ENCODE data around the gene ABCC6.

Gene ABCC6

GRCh38 chr16:16122264-16122663 is 101.0 kb downstream of the ABCC6 start:
- no peak for TF ChIP-seq CTCF (IDR thresholded peaks at IDR 0.05; ENCODE audit: low read depth, low read length, missing control alignments)
- no peak for DNase-seq (ENCODE audit: low read depth)
- no peak overlapping the region for H3K4me3 ChIP-seq (ENCODE audit: low read depth, low read length)
- in situ Hi-C loops (cut with HindIII; ENCODE audit: low sequenced_read_pairs) = loop anchor here (5.0 kb wide), 1 partner anchor 90 kb away; no protein-coding TSS in a partner anchor

GRCh38 chr16:16121185-16121727 is 102.0 kb downstream of the ABCC6 start:
- no peak for DNase-seq (ENCODE audit: low read depth)
- H3K4me3 ChIP-seq (ENCODE audit: low read depth, low read length) = no peak overlapping the region
- in situ Hi-C loops (cut with HindIII; ENCODE audit: low sequenced_read_pairs) = loop anchor here (5.0 kb wide), 1 partner anchor 89 kb away; no protein-coding TSS in a partner anchor
- no peak for TF ChIP-seq CTCF (IDR thresholded peaks at IDR 0.05; ENCODE audit: low read depth, low read length, missing control alignments)

GRCh38 chr16:16120382-16121184 is 102.7 kb downstream of the ABCC6 start:
- no peak for DNase-seq (ENCODE audit: low read depth)
- no peak for TF ChIP-seq CTCF (IDR thresholded peaks at IDR 0.05; ENCODE audit: low read depth, low read length, missing control alignments)
- H3K4me3 ChIP-seq (ENCODE audit: low read depth, low read length) = no peak overlapping the region
- in situ Hi-C loops (cut with HindIII; ENCODE audit: low sequenced_read_pairs) = loop anchor here (5.0 kb wide), 1 partner anchor 88 kb away; no protein-coding TSS in a partner anchor

- DNase-seq (ENCODE audit: low read depth) = no peak
- no peak overlapping the region for H3K4me3 ChIP-seq (ENCODE audit: low read depth, low read length)
- in situ Hi-C loops (cut with HindIII; ENCODE audit: low sequenced_read_pairs) = loop anchor here (5.0 kb wide), 1 partner anchor 88 kb away; no protein-coding TSS in a partner anchor
- no peak for TF ChIP-seq CTCF (IDR thresholded peaks at IDR 0.05; ENCODE audit: low read depth, low read length, missing control alignments)
These were observed 103.3 kb downstream of the ABCC6 start for GRCh38 chr16:16120044-16120381.

GRCh38 chr16:16118337-16118736 is 105.0 kb downstream of the ABCC6 start:
- no peak overlapping the region for H3K4me3 ChIP-seq (ENCODE audit: low read depth, low read length)
- in situ Hi-C loops (cut with HindIII; ENCODE audit: low sequenced_read_pairs) = no loop called here
- TF ChIP-seq CTCF (IDR thresholded peaks at IDR 0.05; ENCODE audit: low read depth, low read length, missing control alignments) = no peak
- DNase-seq (ENCODE audit: low read depth) = no peak

GRCh38 chr16:16116841-16117240 is 106.5 kb downstream of the ABCC6 start:
- in situ Hi-C loops (cut with HindIII; ENCODE audit: low sequenced_read_pairs) = no loop called here
- TF ChIP-seq CTCF (IDR thresholded peaks at IDR 0.05; ENCODE audit: low read depth, low read length, missing control alignments) = no peak
- no peak for DNase-seq (ENCODE audit: low read depth)

More at GRCh38 chr16:16116841-16117240, 106.5 kb downstream of the ABCC6 start:
- H3K4me3 ChIP-seq (ENCODE audit: low read depth, low read length) = no peak overlapping the region

All from astrocyte of the cerebellum (primary cell).